HPDE6-E6E7 (cell line): Measurements from ENCODE around the gene LPAR6.

Experiments
- DNase-seq: peaks from one replicate; pipeline ENCODE4 v3.0.0; 2011; ENCODE audit warnings: missing footprints; ENCODE audit errors: extremely low spot score

The LPAR6 gene

GRCh38 chr13:48370815-48371214, 42.1 kb downstream of the LPAR6 start:
- DNase-seq: no peak

DNA sequence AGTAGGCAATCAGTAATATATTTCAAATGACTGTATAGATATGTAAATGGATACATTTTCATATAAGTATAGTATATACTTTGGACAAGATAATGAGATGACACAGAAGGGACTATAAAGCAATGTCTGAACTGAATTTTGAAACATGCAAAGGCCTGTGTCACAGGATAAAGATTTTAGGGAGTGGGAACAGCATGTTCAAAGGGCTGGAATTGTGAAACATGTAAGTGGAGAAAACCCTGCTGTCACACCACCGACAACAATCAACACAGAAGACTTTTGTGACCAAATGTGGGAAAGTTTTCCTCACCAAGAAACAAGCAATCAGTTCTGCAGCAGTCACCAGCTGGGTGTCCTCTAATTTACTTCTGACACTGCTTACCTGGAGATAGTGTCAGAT, 42.9 kb downstream of the LPAR6 start:
- no peak for DNase-seq
